Gastroesophageal sphincter (tissue), 4 donors: ENCODE data around the gene PROZ. TPM values are rescaled to one million over a fixed set of nuclear protein-coding genes. Genes with fewer than 3 reads are reported as not detected.

ENCODE experiments used
- ATAC-seq: fragments of 150-250 bp; one replicate; pipeline ENCODE4 v1.9.1; 2016; ENCODE audit warnings: mild to moderate bottlenecking, moderate library complexity
- H3K27ac ChIP-seq, 4 donors: fragments of 200-600 bp; sonication (generic) in 3 of 4; 1 replicate in 3 of 4; 2 replicates in 1 of 4; pipeline ENCODE4 v1.5.1; 2016 to 2019
- H3K27me3 ChIP-seq: fragments of 200-600 bp; sonication (generic); one replicate; pipeline ENCODE4 v1.5.1; 2019
- H3K36me3 ChIP-seq, 2 donors: fragments of 200-600 bp; sonication (generic); one replicate each; pipeline ENCODE4 v1.5.1; 2019; ENCODE audit warnings: control low read depth in 1 of 2
- H3K4me1 ChIP-seq, 3 donors: fragments of 200-600 bp; sonication (generic); 1 replicate in 2 of 3; 2 replicates in 1 of 3; pipeline ENCODE4 v1.5.1; 2016 to 2019; ENCODE audit warnings: control low read depth in 2 of 3
- H3K4me3 ChIP-seq, 2 donors: fragments of 200-600 bp; sonication (generic); one replicate each; pipeline ENCODE4 v1.5.1; 2019; ENCODE audit warnings: mild to moderate bottlenecking in 1 of 2, moderate library complexity in 1 of 2
- H3K9me3 ChIP-seq, 3 donors: fragments of 200-600 bp; sonication (generic); one replicate each; pipeline ENCODE4 v1.5.1; 2017 to 2019; ENCODE audit warnings: control low read depth in 2 of 3
- CTCF ChIP-seq, 4 experiments: fragments of 200-600 bp in 2 of 4; fragments of 450-650 bp in 2 of 4; sonication (generic) in 1 of 4; IDR thresholded peaks; one replicate each; pipeline ENCODE4 v1.5.1; 2017 to 2019; ENCODE audit warnings: antibody characterized with exemption in 4 of 4, mild to moderate bottlenecking in 2 of 4, moderate library complexity in 2 of 4
- EP300 ChIP-seq: sonication (generic); formaldehyde crosslinking; IDR thresholded peaks from one replicate; pipeline ENCODE4 v1.6.1; 2017; ENCODE audit warnings: antibody characterized with exemption, mild to moderate bottlenecking
- POLR2A ChIP-seq, 2 donors: fragments of 450-650 bp; IDR thresholded peaks; one replicate each; pipeline ENCODE4 v1.6.1; 2017; ENCODE audit warnings: antibody characterized with exemption in 2 of 2, mild to moderate bottlenecking in 2 of 2, moderate library complexity in 1 of 2
- POLR2AphosphoS5 ChIP-seq: sonication (generic); formaldehyde crosslinking; IDR thresholded peaks from one replicate; pipeline ENCODE4 v1.6.1; 2017; ENCODE audit warnings: antibody characterized with exemption
- WGBS, 2 donors: methylation state at CpG; one replicate each; pipeline ENCODE4 v1.1.5; 2018; ENCODE audit warnings: low coverage in 1 of 2; 5-methylcytosine and 5-hydroxymethylcytosine counted together
- total RNA-seq, 4 donors: library from RNA; depleted of rRNA; stranded (reverse); fragments of >200 nt; gene quantifications; one replicate each; pipeline ENCODE4 v1.1.0, GENCODE V29; 2016

PROZ gene
- total RNA-seq, 4 donors from 2014 or later = not detected

- no peaks in the 10 kb centered on the region for H3K9me3 ChIP-seq
- ATAC-seq = no peak
- H3K4me1 ChIP-seq = no peaks in the 10 kb centered on the region
- H3K27ac ChIP-seq = no peak overlapping the region
- no peak overlapping the region for H3K4me3 ChIP-seq
- peaks cover 3 to 95% of the 10 kb centered on the region in 2 donors for H3K36me3 ChIP-seq
- 71 to 85% methylated on average over 14 of the region's 14 CpGs for WGBS, 2 donors
- H3K27me3 ChIP-seq = no peaks in the 10 kb centered on the region
- TF ChIP-seq POLR2AphosphoS5 (no peak), POLR2A (IDR thresholded peaks at IDR 0.05) (no peak), CTCF (IDR thresholded peaks at IDR 0.05) (no peak), EP300 (no peak)
Observed at GRCh38 chr13:113183450-113184129, 25.1 kb downstream of the PROZ start.

DNA sequence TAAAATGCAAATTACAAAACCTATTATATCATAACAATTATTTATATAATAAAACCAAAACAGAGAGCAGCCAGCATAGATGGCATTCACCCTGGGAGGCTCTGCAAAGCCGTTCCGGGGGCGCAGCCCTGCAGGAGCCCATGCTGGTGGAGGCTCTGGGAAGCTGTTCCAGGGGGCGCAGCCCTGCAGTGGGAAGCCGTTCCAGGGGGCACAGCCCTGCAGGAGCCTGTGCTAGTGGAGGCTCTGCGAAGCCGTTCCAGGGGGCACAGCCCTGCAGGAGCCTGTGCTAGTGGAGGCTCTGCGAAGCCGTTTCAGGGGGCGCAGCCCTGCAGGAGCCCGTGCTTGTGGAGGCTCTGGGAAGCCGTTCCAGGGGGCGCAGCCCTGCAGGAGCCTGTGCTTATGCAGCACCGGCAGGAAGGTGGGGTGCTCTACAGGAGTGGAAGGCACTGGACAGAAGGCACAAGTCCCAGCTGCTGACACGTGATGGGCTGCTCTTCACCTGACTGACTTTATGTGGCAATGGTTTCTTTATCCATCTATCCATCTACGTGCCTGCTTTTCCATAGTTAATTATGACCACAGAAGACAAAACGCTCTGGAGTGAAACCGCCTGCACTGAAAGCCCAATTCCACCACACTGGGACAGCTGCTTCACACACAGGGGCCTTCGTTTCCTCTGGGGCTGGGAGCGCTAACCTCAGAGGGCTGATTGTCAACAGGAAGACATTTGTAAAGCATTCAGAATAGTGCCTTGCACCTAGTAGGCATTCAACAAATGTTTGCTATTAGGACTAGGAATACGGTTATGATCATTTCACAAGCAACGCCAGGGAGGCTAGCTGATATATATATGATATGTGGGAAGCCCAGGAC, 26.4 kb downstream of the PROZ start:
- Histone ChIP-seq H3K27me3 (no peaks in the 10 kb centered on the region), H3K9me3 (no peaks in the 10 kb centered on the region), H3K36me3 (peaks cover 3 to 93% of the 10 kb centered on the region in 2 donors), H3K27ac (no peak overlapping the region), H3K4me3 (no peak overlapping the region), H3K4me1 (no peaks in the 10 kb centered on the region)
- ATAC-seq = no peak
- WGBS, 2 donors = 75 to 81% methylated on average over 5 to 6 of the region's 22 CpGs
- TF ChIP-seq POLR2AphosphoS5 (no peak), EP300 (no peak), CTCF (IDR thresholded peaks at IDR 0.05) (no peak), POLR2A (IDR thresholded peaks at IDR 0.05) (no peak)

- H3K4me1 ChIP-seq = no peaks in the 10 kb centered on the region
- H3K27me3 ChIP-seq = no peaks in the 10 kb centered on the region
- H3K9me3 ChIP-seq = no peaks in the 10 kb centered on the region
- H3K36me3 ChIP-seq = peaks cover 3 to 93% of the 10 kb centered on the region in 2 donors
- TF ChIP-seq CTCF (IDR thresholded peaks at IDR 0.05) = no peak
- TF ChIP-seq POLR2AphosphoS5 = no peak
- no peak for TF ChIP-seq POLR2A (IDR thresholded peaks at IDR 0.05)
- TF ChIP-seq EP300 = no peak
- 74 to 79% methylated on average over 8 to 10 of the region's 13 CpGs for WGBS, 2 donors
- peak overlapping the region in 3 of 4 donors; percentile 10 to 66 (median 48) for H3K27ac ChIP-seq
- ATAC-seq = no peak
- H3K4me3 ChIP-seq = no peak overlapping the region
Observed at GRCh38 chr13:113186061-113186900, 27.8 kb downstream of the PROZ start.

GRCh38 chr13:113187263-113187669, 28.8 kb downstream of the PROZ start:
- H3K9me3 ChIP-seq = no peaks in the 10 kb centered on the region
- peaks cover 3 to 93% of the 10 kb centered on the region in 2 donors for H3K36me3 ChIP-seq
- TF ChIP-seq POLR2AphosphoS5 (peak; percentile 58), EP300 (no peak), POLR2A (IDR thresholded peaks at IDR 0.05) (no peak), CTCF (IDR thresholded peaks at IDR 0.05) (no peak)
- ATAC-seq = peak; percentile 94
- H3K27me3 ChIP-seq = no peaks in the 10 kb centered on the region
- peak overlapping the region in 3 of 4 donors; percentile 10 to 66 (median 48) for H3K27ac ChIP-seq
- H3K4me3 ChIP-seq = no peak overlapping the region
- WGBS, 2 donors = 28 to 55% methylated on average over 8 to 9 of the region's 9 CpGs
- no peaks in the 10 kb centered on the region for H3K4me1 ChIP-seq
